ENCODE measurements around the gene MS4A18.
"Not testable (repeated sequence)": the region's sequence is repeated elsewhere in the genome, so short reads cannot be mapped to it uniquely, and the experiment has no call there.

GRCh38 chr11:60684541-60684848, 40.0 kb upstream of the MS4A18 start:
- TF ChIP-seq CTCF (IDR thresholded peaks at IDR 0.05; ENCODE audit: borderline replicate concordance, extremely low read depth, low read length, poor library complexity, severe bottlenecking); EZH2 (IDR thresholded peaks at IDR 0.05; ENCODE audit: borderline replicate concordance, low read depth, low read length, severe bottlenecking): not testable (repeated sequence)
